NCI-H2196 (cell line): ENCODE measurements around the gene SNRPD2.
A peak's percentile ranks its signal among the peaks of the same experiment; 100 is the strongest.
"Not testable (repeated sequence)": the region's sequence is repeated elsewhere in the genome, so short reads cannot be mapped to it uniquely, and the experiment has no call there.

Experiments used
- DNase-seq: peaks from one replicate; lab custom pipeline; 2025; ENCODE audit not compliant: unreplicated experiment; lab: John Stamatoyannopoulos, UW

Gene SNRPD2

DNA sequence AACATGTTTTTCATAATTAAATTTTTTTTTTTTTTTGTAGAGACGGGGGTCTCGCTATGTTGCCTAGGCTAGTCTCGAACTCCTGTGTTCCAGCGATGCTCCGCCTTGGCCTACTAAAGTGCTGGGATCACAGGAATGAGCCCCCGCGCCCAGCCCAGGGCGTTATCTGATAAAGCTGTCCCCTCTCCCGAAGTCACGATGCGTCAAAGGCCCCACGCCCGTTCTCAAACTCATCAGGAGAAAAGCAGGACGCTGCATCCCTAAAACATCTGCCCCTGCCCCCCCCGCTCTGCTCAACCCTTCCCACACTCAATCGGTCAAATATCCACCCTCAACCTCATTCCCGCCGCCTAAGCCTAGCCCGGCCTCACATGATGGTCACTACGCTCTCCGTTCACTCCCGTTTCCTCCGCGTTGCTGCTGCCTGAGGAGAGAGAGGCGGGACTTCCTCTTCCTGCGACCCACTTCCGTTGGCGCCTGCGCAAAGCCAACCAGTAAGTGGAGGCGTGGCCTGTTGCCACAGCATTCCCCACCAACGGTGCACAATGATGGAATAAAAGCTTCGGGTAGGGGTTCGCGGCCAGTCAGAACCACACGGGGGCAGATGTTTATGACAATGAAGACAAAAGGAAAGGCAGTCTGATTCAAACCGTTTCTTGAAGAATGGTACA lies at the start of gene SNRPD2:
SNRPD2 (minus strand) TSS at position 438 of the 671 bp plus-strand sequence; CDS start at position 373, 65 bp downstream.
- peak; percentile 94 for DNase-seq

- DNase-seq = no peak
Observed at GRCh38 chr19:45739498-45740439, 48.0 kb upstream of the SNRPD2 start.

- DNase-seq = no peak
Observed at GRCh38 chr19:45733160-45733810, 41.5 kb upstream of the SNRPD2 start, which contains the start of gene MEIOSIN. Gene MEIOSIN (plus strand): TSS chr19:45733439. CDS start chr19:45735377, 1,938 bp downstream.

DNA sequence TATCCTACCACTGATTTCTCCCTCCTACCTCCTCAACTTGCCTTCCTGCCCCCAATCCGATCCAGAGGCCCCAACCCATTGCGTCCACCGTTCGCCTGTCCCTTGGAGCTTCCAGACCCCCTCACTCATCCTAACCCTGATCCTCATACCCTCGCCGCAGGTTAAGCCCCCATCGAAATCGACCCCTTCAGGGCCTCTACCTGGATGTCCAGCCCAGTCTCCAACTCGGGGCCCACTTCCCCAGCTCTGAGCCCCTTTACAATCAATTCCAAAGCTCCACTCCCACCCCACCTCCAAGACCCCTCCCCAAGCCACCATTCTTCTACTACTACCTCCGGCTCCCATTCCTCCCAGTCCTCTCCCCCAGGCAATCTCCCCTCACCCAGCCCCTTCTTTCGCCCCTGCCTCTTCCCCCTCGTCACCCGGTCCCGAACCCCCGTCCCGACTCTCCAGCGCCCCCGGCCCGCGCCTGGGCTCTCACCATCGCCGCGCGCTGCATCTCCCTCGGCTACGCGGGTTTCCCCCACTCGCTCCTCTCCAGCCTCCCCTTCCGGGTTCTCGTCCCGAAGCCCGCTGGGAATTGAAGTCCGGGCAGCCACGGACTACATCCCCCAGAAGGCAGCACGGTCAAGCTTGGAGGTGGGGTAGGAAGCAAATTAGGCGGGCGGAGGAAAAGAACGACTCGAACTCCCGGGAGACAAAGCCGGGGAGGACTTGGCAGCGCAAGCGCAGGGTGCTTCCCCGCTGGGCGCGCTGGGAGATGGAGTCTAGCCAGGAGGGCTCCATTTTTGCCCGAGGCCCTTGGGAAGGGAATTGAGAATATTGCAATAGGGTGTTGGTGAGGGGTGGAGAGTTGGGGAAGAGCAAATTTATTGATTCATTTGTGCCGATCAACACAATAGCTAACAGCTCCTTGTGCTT lies 38.9 kb upstream of the SNRPD2 start, which contains the start of gene FBXO46:
FBXO46 (minus strand) TSS at position 529 of the 921 bp plus-strand sequence. CDS start 17,401 bp downstream, outside the sequence.
- DNase-seq = peak; percentile 98

- DNase-seq = no peak
Observed at GRCh38 chr19:45729800-45730290, 38.1 kb upstream of the SNRPD2 start.

DNA sequence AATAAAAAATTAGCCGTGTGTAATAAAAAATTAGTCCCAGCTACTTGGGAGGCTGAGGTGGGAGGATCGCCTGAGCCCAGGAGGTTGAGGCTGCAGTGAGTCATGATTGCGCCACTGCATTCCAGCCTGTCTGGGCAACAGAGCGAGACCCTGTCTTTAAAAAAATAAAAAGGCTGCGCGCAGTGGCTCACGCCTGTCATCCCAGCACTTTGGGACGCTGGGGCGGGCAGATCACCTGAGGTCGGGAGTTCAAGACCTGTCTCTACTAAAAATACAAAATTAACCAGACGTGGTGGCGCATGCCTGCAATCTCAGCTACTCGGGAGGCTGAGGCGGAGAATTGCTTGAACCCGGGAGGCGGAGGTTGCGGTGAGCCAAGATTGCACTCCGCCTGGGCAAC lies 36.9 kb upstream of the SNRPD2 start:
- not testable (repeated sequence) for DNase-seq

DNA sequence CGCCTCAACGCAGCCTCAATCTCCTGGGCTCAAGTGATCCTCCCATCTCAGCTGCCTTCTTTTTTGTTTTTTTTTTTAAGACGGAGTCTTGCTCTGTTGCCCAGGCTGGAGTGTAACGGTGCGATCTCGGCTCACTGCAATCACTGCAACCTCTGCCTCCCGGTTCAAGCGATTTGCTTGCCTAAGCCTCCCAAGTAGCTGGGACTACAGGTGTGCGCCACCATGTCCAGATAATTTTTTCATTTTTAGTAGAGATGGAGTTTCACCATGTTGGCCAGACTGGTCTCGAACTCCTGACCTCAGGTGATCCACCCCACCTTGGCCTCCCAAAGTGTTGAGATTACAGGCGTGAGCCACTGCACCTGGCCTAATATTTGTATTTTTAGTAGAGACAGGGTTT lies 28.3 kb upstream of the SNRPD2 start:
- not testable (repeated sequence) for DNase-seq

DNA sequence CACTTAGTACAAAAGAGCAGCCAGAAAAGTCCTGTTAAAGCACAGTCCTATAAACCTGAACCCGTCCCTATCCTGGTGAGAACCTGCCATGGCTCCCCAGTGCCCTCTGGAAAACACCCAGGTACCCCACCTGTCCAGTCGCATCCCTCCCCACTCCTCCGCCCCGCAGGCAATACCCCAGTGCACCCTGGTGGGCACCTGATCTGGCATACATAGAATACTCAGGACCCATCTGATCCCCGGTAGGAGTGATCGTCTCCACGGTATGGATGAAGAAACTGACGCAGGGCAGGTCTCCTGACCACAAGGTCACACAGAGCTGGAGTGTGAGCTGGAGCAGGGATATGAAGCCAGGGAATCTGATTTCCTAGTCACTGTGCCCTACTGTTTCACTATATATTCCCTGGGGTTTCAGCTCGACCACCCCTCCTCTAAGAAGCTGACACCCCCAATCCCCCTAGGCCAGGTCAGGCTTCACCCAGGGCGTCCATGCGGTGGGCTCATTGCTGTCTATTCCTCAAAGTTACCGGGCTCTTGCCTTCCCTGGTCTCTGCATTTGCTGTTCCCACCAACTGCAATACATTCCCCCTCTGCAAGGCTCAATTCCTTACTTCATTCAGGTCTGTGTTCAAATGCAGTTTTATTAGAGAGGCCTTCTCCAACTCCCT lies 26.4 kb upstream of the SNRPD2 start:
- no peak for DNase-seq

- peak; percentile 99 for DNase-seq
Observed at GRCh38 chr19:45717131-45717982, 25.6 kb upstream of the SNRPD2 start.

- no peak for DNase-seq
Observed at GRCh38 chr19:45716359-45717130, 24.8 kb upstream of the SNRPD2 start.

DNA sequence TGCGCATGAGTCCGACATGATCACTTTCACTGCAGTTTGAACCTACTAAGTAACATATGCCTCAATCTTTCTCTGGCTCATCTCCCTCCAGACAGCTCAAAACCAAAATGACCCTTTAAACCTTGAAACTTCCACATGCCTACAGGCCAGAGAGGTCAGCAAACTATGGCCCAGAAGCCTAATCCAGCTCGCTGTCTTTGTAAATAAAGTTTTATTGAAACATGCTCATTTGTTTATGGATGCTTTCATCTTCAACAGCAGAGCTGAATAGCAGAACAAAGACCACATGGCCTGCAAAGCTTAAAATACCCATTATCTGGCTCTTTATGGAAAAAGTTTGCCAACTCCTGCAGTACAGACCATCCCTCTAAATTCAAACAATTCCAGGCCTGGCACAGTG lies 23.4 kb upstream of the SNRPD2 start:
- DNase-seq = no peak

DNA sequence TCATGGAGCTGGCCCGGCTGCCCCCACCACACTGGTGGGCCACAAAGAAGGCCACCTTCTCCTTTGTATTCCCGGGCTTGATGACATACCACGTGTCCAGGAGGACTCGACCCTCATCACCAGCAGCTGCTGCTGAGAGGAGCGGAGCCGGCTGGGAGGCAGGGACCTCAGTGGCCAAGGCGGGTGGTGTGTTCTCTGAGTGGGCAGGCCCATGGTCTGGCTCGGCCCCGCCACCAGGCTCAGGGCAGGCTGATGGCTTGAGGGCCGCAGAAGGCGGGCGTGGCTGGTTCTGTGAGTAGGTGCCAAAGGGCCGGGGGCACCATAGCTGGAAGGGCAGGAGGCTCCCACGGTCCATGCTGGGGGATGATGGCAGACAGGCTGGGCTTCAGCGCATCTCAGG lies 21.4 kb upstream of the SNRPD2 start:
- no peak for DNase-seq

DNA sequence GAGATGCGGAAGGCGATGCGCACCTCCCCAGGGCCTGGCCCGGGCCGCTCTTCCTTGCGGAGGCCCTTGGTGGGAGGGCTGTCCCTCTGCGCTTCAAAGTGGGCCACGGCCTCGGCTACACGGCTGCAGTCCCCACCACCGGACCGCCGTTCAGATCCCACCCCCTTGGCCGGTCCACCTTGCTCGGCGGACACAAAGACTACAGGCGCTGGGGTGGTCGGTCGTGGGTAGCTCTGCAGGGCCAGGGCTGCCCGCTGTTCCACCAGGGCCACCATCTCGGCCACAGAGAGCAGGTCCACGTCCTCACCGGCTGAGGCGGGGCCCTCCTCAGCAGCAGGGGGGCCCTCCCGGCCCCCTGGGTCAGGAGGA lies 20.9 kb upstream of the SNRPD2 start:
- DNase-seq = no peak

- DNase-seq = no peak
Observed at GRCh38 chr19:45711851-45712698, 20.3 kb upstream of the SNRPD2 start.

- no peak for DNase-seq
Observed at GRCh38 chr19:45710356-45711130, 18.8 kb upstream of the SNRPD2 start.

GRCh38 chr19:45705710-45706415 lies 14.1 kb upstream of the SNRPD2 start:
- DNase-seq = no peak
